Measurements from ENCODE around the gene AKT2. TPM values are rescaled to one million over a fixed set of nuclear protein-coding genes. Genes with fewer than 3 reads are reported as not detected.

AKT2 gene
- total RNA-seq, 1 experiment from 2014 or later: 146 TPM

DNA sequence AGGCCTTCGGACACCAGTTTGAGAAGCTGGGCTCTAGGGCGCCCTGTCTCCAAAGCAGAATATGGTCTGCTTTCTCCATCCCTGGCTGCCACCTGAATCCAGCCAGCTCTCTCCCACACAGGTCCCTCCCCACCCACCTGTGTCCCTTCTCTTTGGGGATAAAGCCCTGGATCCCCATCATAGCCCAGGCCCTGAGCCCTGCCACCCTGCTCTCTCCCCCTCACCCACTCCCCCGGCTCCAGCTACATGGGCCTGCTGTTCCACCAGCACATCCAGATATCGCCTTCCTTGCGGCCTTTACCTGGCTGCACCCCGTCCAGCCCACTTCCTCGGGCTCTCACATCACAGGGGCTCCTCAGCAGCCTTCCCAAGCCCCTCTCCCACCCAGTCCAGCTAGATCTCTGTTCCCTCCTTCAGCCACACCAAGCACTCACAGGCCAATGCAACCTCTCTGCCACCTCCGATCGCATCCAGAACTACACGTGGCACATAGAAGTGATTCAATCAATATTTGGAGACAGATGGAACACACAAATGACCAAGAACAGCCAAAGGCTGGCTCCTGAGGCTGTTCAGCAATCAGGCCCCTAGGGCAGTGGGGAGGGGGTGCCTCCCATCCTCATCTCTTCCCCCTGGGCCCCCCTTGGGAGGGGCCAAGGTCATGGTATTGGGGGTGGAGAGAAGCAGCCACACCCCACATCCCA is 7.6 kb downstream of the AKT2 start:
- no peak overlapping the region for H3K4me3 ChIP-seq (ENCODE audit: low read depth, low read length, poor library complexity, severe bottlenecking)
- DNase-seq (ENCODE audit: low spot score): no peak
- no peaks in the 10 kb centered on the region for H3K36me3 ChIP-seq (ENCODE audit: insufficient read depth, low read length, poor library complexity, severe bottlenecking)
- ChIA-PET POLR2A (ENCODE audit: low non-redundant PET) (no interaction called here), CTCF (no interaction called here)
- TF ChIP-seq EZH2 (IDR thresholded peaks at IDR 0.05; ENCODE audit: borderline replicate concordance, low read depth, low read length, poor library complexity, severe bottlenecking): no peak
- TF ChIP-seq, protein P1, sequence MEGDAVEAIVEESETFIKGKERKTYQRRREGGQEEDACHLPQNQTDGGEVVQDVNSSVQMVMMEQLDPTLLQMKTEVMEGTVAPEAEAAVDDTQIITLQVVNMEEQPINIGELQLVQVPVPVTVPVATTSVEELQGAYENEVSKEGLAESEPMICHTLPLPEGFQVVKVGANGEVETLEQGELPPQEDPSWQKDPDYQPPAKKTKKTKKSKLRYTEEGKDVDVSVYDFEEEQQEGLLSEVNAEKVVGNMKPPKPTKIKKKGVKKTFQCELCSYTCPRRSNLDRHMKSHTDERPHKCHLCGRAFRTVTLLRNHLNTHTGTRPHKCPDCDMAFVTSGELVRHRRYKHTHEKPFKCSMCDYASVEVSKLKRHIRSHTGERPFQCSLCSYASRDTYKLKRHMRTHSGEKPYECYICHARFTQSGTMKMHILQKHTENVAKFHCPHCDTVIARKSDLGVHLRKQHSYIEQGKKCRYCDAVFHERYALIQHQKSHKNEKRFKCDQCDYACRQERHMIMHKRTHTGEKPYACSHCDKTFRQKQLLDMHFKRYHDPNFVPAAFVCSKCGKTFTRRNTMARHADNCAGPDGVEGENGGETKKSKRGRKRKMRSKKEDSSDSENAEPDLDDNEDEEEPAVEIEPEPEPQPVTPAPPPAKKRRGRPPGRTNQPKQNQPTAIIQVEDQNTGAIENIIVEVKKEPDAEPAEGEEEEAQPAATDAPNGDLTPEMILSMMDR (conservative IDR thresholded peaks at IDR 0.05; ENCODE audit: low read depth, low read length): no peak
- H3K4me1 ChIP-seq (ENCODE audit: insufficient read depth, low read length, poor library complexity, severe bottlenecking): peaks cover 41% of the 10 kb centered on the region
- no peaks in the 10 kb centered on the region for H3K9me3 ChIP-seq (ENCODE audit: low read depth, low read length, poor library complexity, severe bottlenecking)
- peak overlapping the region; percentile 70 for H3K27ac ChIP-seq (ENCODE audit: low read depth, low read length, poor library complexity, severe bottlenecking)
- intact Hi-C loops (cut with micrococcal nuclease; ENCODE audit: unreplicated experiment): no loop called here
- no TSS peak for BruUV-seq (replicated peaks)
- H3K27me3 ChIP-seq (replicated peaks; ENCODE audit: insufficient read depth, low read depth, low read length, poor library complexity): no peaks in the 10 kb centered on the region

DNA sequence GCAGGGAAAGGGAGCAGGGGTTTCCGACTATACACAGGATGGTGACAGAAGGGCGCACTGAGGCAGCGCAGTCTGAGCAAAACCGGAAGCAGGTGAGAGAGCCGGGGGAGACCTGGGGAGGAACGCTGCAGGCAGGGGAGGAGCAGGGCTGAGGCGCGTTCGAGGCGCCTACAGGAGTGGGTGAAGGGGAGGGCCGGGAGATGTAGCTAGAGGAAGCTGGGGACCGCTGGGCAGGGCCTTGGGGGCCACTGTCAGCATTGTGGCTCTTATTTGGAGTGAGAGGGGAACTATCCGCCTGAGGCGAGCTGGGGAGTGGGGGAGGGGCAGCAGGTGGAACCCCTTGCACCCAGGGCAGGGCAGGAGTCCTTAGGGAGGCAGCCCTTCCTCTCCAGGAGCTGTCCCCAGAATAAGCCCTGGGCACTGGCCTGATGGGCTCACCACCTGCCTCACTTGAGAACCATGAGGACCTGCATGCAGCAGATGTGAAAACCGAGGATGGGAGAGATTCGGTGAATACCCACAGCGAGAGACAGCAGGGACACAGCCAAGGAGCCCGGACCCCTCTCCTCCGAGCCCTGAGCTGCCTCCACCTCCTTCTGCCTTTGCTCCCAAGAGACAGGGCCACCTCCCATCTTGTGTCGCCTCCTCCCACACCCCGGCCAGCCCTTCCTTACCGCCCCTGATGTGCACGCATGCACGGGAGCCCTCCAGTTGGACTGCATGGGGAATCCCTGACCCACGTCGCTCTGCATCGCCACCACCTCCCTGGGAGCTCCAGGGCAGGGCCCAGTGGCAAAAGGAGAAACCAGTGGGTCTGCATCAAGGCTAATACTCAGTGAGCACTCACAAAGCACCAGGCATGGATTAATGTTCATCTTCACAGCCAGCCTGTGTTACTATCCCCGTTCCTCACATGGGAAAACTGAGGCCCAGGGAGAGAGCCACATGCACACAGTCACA is 10.3 kb downstream of the AKT2 start:
- BruUV-seq (replicated peaks): no TSS peak
- ChIA-PET CTCF (interaction anchor here (0.5 kb wide), 1 partner anchor 256 kb away, joined by 3 read pairs; no protein-coding TSS in a partner anchor), POLR2A (ENCODE audit: low non-redundant PET) (no interaction called here)
- H3K4me1 ChIP-seq (ENCODE audit: insufficient read depth, low read length, poor library complexity, severe bottlenecking): peaks cover 15% of the 10 kb centered on the region
- no peak for DNase-seq (ENCODE audit: low spot score)
- no peak for TF ChIP-seq EZH2 (IDR thresholded peaks at IDR 0.05; ENCODE audit: borderline replicate concordance, low read depth, low read length, poor library complexity, severe bottlenecking)
- H3K4me3 ChIP-seq (ENCODE audit: low read depth, low read length, poor library complexity, severe bottlenecking): no peak overlapping the region
- H3K36me3 ChIP-seq (ENCODE audit: insufficient read depth, low read length, poor library complexity, severe bottlenecking): no peaks in the 10 kb centered on the region
- intact Hi-C loops (cut with micrococcal nuclease; ENCODE audit: unreplicated experiment): no loop called here
- no peaks in the 10 kb centered on the region for H3K9me3 ChIP-seq (ENCODE audit: low read depth, low read length, poor library complexity, severe bottlenecking)
- no peaks in the 10 kb centered on the region for H3K27me3 ChIP-seq (replicated peaks; ENCODE audit: insufficient read depth, low read depth, low read length, poor library complexity)
- no peak overlapping the region for H3K27ac ChIP-seq (ENCODE audit: low read depth, low read length, poor library complexity, severe bottlenecking)

DNA sequence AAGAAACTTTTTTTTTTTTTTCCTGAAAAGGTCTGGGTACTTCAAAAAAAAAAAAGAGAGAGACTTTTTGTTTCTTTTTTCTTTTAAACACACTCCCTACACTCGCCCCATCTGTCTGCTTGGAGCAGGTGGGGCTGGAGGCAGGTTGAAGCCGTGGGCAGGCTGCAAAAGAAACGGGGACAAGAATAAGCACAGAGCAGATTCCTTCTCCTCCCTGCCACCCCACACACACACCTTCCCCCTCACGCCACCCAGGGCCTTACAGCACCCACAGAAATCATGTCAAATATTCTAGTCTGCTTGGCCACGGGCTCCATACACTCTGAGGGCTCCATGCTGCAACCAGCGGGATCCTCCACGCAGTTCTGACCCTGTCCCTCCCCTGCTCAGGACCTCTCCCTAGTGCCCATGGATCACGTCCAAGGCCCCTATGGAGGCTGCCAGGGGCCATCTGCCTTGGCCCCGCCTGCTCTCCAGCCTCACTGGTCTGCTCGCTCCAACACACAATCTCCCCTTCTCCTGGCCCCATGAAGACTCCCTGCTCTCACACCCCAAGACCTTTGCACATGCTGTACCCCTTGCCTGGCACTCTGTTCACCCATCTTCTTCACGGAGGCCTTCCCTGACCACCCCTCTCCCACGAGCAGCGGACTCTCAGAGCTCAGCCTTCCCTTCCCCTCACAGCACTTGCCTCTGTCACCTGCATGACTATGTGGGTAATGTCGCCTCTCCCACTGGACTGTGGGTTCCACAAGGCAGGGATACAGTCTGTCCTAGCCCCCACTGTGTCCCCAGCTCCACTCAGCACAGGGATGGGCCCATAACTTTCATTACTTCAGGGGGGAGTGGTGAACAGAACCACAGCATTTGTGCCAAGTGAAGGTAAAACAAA is 11.4 kb downstream of the AKT2 start:
- Histone ChIP-seq H3K4me3 (ENCODE audit: low read depth, low read length, poor library complexity, severe bottlenecking) (no peak overlapping the region), H3K4me1 (ENCODE audit: insufficient read depth, low read length, poor library complexity, severe bottlenecking) (peaks cover 4% of the 10 kb centered on the region), H3K9me3 (ENCODE audit: low read depth, low read length, poor library complexity, severe bottlenecking) (no peaks in the 10 kb centered on the region), H3K27ac (ENCODE audit: low read depth, low read length, poor library complexity, severe bottlenecking) (peak overlapping the region; percentile 30), H3K36me3 (ENCODE audit: insufficient read depth, low read length, poor library complexity, severe bottlenecking) (no peaks in the 10 kb centered on the region), H3K27me3 (replicated peaks; ENCODE audit: insufficient read depth, low read depth, low read length, poor library complexity) (no peaks in the 10 kb centered on the region)
- ChIA-PET CTCF (no interaction called here), POLR2A (ENCODE audit: low non-redundant PET) (no interaction called here)
- TF ChIP-seq, protein P1 (conservative IDR thresholded peaks at IDR 0.05; ENCODE audit: low read depth, low read length): no peak
- TF ChIP-seq EZH2 (IDR thresholded peaks at IDR 0.05; ENCODE audit: borderline replicate concordance, low read depth, low read length, poor library complexity, severe bottlenecking): no peak
- DNase-seq (ENCODE audit: low spot score): no peak
- intact Hi-C loops (cut with micrococcal nuclease; ENCODE audit: unreplicated experiment): no loop called here
- no TSS peak for BruUV-seq (replicated peaks)
